Measurements from ENCODE around the gene VPS33A.

GRCh38 chr12:122311696-122312095, 45.4 kb upstream of the VPS33A start:
- TF ChIP-seq EP300 (IDR thresholded peaks at IDR 0.05) (no peak), CTCF (IDR thresholded peaks at IDR 0.05) (no peak), POLR2A (IDR thresholded peaks at IDR 0.05) (no peak)
